Body of pancreas (tissue), 4 donors: ENCODE data around the gene RIMS4. TPM values are rescaled to one million over a fixed set of nuclear protein-coding genes. Genes with fewer than 3 reads are reported as not detected.

ENCODE experiments used
- ATAC-seq: fragments of 150-250 bp; one replicate; pipeline ENCODE4 v1.9.1; 2016
- DNase-seq, 4 donors: peaks; one replicate each; pipeline ENCODE4 v3.0.0-alpha.2; 2019
- H3K27ac ChIP-seq, 4 donors: fragments of 200-600 bp; sonication (generic); 1 replicate in 3 of 4; 2 replicates in 1 of 4; pipeline versions ENCODE4 v1.5.1 to v1.6.1; 2016 to 2019; ENCODE audit warnings: mild to moderate bottlenecking in 1 of 4, mixed read lengths in 1 of 4, moderate library complexity in 1 of 4
- H3K27me3 ChIP-seq, 2 donors: fragments of 200-600 bp; sonication (generic); one replicate each; pipeline ENCODE4 v1.6.0; 2016; ENCODE audit warnings: mild to moderate bottlenecking in 1 of 2
- H3K36me3 ChIP-seq, 2 donors: fragments of 200-600 bp; sonication (generic); replicated peaks in 1 of 2; 2 replicates each; pipeline ENCODE4 v1.5.1; 2016; ENCODE audit warnings: low read depth in 2 of 2; ENCODE audit not compliant: insufficient read depth in 1 of 2
- H3K4me1 ChIP-seq: fragments of 200-600 bp; sonication (generic); one replicate; pipeline ENCODE4 v1.6.0; 2016
- H3K4me3 ChIP-seq, 2 donors: fragments of 200-600 bp; sonication (generic); 1 replicate in 1 of 2; 2 replicates in 1 of 2; pipeline ENCODE4 v1.5.1; 2016 to 2019
- H3K9me3 ChIP-seq, 3 donors: fragments of 200-600 bp; sonication (generic); 1 replicate in 2 of 3; 2 replicates in 1 of 3; pipeline ENCODE4 v1.5.1; 2016
- POLR2A ChIP-seq, 3 donors: fragments of 450-650 bp; IDR thresholded peaks; one replicate each; pipeline ENCODE4 v1.6.1; 2016; ENCODE audit warnings: antibody characterized with exemption in 3 of 3, mild to moderate bottlenecking in 2 of 3
- WGBS, 2 donors: methylation state at CpG; one replicate each; pipeline ENCODE4 v1.1.5; 2017; 5-methylcytosine and 5-hydroxymethylcytosine counted together
- intact Hi-C: fragments of 100-400 bp; cut with DNase I; formaldehyde crosslinking; loops from one replicate; pipeline ENCODE4 v1.15.1; 2023
- total RNA-seq, 2 donors: library from RNA; depleted of rRNA; stranded (reverse); fragments of >200 nt; gene quantifications; one replicate each; pipeline ENCODE4 v1.1.0, GENCODE V29; 2016
- TF ChIP-seq, protein P1 (sequence below), 7 experiments: fragments of 450-650 bp in 4 of 7; fragments of 200-600 bp in 3 of 7; sonication (generic) in 3 of 7; IDR thresholded peaks; one replicate each; pipeline ENCODE4 v1.5.1; 2016 to 2019; ENCODE audit warnings: antibody characterized with exemption in 7 of 7

Gene RIMS4
- under 1 TPM in 1 of 2 donors, not detected in 1; 0.26 TPM for total RNA-seq

DNA sequence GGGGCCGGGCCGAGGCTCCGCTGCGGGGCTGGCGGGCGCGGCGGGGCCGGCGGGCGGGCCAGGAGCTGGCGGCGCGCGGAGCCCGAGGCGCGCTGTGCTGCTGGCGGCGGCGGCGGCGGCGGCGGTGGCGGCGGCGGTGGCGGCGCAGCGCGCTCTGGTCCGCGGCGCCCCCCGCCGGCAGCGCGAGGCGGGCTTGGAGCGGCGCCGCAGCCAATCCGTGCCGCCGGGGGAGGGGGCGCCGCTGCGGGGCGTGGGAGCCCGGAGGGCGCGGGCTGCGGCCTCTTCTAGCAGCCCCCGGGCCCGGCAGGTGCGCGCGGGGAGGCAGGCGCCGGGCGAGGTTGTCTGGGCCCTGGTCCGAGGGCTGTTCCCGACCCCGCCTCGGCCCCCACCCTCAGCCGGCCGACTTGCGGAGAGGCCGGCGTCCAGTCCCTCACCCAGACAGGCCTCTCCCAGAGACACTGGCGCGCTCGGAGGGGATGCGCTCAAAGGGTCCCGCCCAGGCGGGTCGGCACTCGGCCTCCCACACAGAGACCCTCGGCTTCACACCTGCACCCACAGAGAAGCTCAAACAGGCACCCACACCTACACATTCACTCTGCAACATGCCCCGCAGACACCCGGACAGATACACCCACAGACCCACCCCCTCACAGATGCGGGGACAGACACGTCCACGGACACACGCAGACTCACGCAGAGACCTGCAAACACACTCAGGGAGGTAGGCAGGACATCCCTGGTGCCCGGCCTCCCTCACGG is at the start of gene RIMS4:
Gene RIMS4 (minus strand): TSS at position 156 of the 759 bp plus-strand sequence. CDS start 275 bp downstream, outside the sequence.
- Histone ChIP-seq H3K4me3 (no peak within 1 kb of the TSS), H3K27ac (no peak within 1 kb of the TSS), H3K4me1 (peaks cover 4% of the 10 kb centered on the region), H3K36me3 (no peaks in the 10 kb centered on the region), H3K9me3 (peaks cover 0 to 7% (median 0%) of the 10 kb centered on the region in 3 donors), H3K27me3 (peaks cover 3 to 10% of the 10 kb centered on the region in 2 donors)
- ATAC-seq (peak; percentile 18), DNase-seq (no peak)
- WGBS, 2 donors: 5 to 33% methylated on average over 6 to 67 of the region's 89 CpGs
- intact Hi-C loops: no loop called here
- no peak for TF ChIP-seq POLR2A (IDR thresholded peaks at IDR 0.05)
- TF ChIP-seq, protein P1, sequence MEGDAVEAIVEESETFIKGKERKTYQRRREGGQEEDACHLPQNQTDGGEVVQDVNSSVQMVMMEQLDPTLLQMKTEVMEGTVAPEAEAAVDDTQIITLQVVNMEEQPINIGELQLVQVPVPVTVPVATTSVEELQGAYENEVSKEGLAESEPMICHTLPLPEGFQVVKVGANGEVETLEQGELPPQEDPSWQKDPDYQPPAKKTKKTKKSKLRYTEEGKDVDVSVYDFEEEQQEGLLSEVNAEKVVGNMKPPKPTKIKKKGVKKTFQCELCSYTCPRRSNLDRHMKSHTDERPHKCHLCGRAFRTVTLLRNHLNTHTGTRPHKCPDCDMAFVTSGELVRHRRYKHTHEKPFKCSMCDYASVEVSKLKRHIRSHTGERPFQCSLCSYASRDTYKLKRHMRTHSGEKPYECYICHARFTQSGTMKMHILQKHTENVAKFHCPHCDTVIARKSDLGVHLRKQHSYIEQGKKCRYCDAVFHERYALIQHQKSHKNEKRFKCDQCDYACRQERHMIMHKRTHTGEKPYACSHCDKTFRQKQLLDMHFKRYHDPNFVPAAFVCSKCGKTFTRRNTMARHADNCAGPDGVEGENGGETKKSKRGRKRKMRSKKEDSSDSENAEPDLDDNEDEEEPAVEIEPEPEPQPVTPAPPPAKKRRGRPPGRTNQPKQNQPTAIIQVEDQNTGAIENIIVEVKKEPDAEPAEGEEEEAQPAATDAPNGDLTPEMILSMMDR (IDR thresholded peaks at IDR 0.05): no peak

DNA sequence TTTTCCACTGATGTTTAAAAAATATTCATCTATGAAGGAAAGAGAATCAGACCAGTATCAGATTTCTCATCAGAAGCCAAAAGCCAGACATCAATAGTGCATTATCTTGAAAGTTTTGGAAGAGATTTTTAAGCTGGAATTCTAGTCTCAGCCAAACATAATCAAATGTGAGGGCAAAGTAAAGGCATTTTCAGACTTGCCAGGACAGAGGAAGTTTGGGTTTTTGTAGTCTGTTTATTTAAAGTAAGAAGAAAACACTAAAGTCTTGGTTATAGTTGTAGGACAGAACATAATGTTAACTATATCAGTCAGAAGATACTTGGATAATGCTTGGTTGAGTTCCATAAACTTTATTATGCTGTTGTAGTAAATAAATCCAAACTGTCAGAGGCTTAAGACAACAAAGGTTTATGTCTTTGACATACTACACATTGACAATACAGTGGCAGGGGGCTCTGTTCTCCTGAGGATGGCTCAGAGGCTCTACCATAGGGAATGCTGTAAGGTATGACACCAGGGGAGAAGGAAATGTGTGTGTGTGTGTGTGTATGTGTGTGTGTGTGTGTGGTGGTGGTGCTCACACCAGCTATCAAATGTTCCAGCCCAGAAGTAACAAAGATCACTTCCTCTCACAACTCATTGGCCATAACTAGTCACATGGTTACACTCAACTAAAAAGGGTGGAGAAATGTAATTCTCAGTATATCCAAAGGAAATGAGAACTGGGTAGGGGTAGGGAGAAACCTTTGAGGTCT is 48.4 kb upstream of the RIMS4 start:
- peaks cover 35% of the 10 kb centered on the region for H3K4me1 ChIP-seq
- H3K27me3 ChIP-seq: no peaks in the 10 kb centered on the region
- no peak for TF ChIP-seq POLR2A (IDR thresholded peaks at IDR 0.05)
- TF ChIP-seq, protein P1 (IDR thresholded peaks at IDR 0.05): no peak
- intact Hi-C loops: no loop called here
- no peak overlapping the region for H3K4me3 ChIP-seq
- no peak overlapping the region for H3K27ac ChIP-seq
- ATAC-seq (no peak), DNase-seq (no peak)
- H3K9me3 ChIP-seq: no peaks in the 10 kb centered on the region
- no peaks in the 10 kb centered on the region for H3K36me3 ChIP-seq

DNA sequence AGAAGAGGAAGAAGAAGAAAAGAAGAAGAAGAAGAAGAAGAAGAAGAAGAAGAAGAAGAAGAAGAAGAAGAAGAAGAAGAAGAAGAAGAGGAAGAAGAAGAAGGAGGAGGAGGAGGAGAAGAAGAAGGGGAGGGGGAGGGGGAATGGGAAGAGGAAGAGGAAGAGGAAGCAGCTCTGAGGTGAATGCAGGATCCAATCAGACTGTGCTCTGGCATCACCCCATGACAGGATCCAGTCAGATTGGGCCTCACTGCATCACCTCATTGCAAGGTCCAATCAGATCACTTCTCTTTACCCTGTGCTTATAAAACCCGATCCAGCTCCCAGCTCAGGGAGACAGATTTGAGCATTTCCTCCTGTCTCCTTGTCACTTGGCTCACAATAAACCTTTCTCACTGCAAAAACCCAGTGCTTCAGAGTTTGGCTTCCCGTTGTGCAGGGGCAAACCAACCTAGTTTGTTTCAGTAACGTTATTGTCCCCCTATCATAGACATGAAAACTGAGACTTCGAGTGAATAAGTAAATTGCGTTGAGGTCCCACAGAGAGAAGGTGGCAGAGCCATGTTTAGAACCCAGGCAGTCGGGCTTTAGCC is 46.6 kb upstream of the RIMS4 start:
- Histone ChIP-seq H3K4me3 (no peak overlapping the region), H3K27ac (peak overlapping the region in 1 of 4 donors; percentile 2), H3K36me3 (no peaks in the 10 kb centered on the region), H3K27me3 (no peaks in the 10 kb centered on the region), H3K4me1 (peaks cover 23% of the 10 kb centered on the region), H3K9me3 (no peaks in the 10 kb centered on the region)
- no peak for TF ChIP-seq POLR2A (IDR thresholded peaks at IDR 0.05)
- TF ChIP-seq, protein P1 (IDR thresholded peaks at IDR 0.05): no peak
- peak; percentile 31 for ATAC-seq
- intact Hi-C loops: no loop called here
- no peak for DNase-seq
- WGBS, 2 donors: 83 to 86% methylated on average over 6 of the region's 6 CpGs

DNA sequence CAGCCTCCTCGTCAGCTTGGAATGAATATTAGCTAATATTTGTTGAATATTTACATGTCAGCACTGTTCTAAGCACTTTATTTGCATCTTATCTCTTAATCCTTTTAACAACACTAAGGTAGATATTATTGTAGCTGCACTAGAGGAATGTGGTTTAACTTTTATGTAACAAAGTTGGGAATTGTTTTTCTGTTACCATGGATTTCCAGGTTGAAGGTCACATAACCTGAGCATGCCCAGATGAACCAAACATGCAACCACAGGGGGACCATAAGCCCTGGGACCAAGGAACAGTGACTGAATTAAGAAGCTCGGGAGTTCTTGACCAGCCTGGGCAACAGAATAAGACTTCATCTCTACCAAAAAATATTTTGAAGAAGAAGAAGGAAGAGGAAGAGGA is 46.1 kb upstream of the RIMS4 start:
- Histone ChIP-seq H3K9me3 (no peaks in the 10 kb centered on the region), H3K4me3 (no peak overlapping the region), H3K27me3 (no peaks in the 10 kb centered on the region), H3K4me1 (peaks cover 19% of the 10 kb centered on the region), H3K36me3 (no peaks in the 10 kb centered on the region), H3K27ac (peak overlapping the region in 2 of 4 donors; percentile 2 to 36)
- no peak for TF ChIP-seq POLR2A (IDR thresholded peaks at IDR 0.05)
- TF ChIP-seq, protein P1 (IDR thresholded peaks at IDR 0.05): no peak
- intact Hi-C loops: no loop called here
- 27 to 31% methylated on average over 2 of the region's 2 CpGs for WGBS, 2 donors
- peak; percentile 85 for ATAC-seq
- DNase-seq: peak in 3 of 4 donors; percentile 17 to 33 (median 31)
